Left lung (tissue), 10 donors: ENCODE measurements around the gene UMOD. TPM values are rescaled to one million over a fixed set of nuclear protein-coding genes. Genes with fewer than 3 reads are reported as not detected.
"Not testable (repeated sequence)": the region's sequence is repeated elsewhere in the genome, so short reads cannot be mapped to it uniquely, and the experiment has no call there.

Source experiments
- ATAC-seq: fragments of 200-7000 bp; cut with Tn5 transposase; one replicate; pipeline ENCODE4 v1.9.1; 2020; ENCODE audit warnings: moderate library complexity
- DNase-seq, 4 donors: peaks; one replicate each; pipeline ENCODE4 v3.0.0-alpha.2; 2013 to 2020
- H3K27ac ChIP-seq, 2 donors: fragments of 200-600 bp; sonication (generic) in 1 of 2; one replicate each; pipeline versions ENCODE4 v1.5.0 to v1.8.0; 2020 to 2021
- H3K27me3 ChIP-seq, 2 donors: fragments of 200-600 bp; sonication (generic) in 1 of 2; one replicate each; pipeline versions ENCODE4 v1.5.0 to v1.8.0; 2020 to 2021
- H3K36me3 ChIP-seq, 2 donors: fragments of 200-600 bp; sonication (generic) in 1 of 2; one replicate each; pipeline versions ENCODE4 v1.5.0 to v1.8.0; 2020 to 2021
- H3K4me1 ChIP-seq, 2 donors: fragments of 200-600 bp; one replicate each; pipeline ENCODE4 v1.8.0; 2021
- H3K4me3 ChIP-seq, 2 donors: fragments of 200-600 bp; sonication (generic) in 1 of 2; one replicate each; pipeline versions ENCODE4 v1.5.0 to v1.8.0; 2020 to 2021; ENCODE audit warnings: mild to moderate bottlenecking in 1 of 2
- H3K9me3 ChIP-seq, 2 donors: fragments of 200-600 bp; sonication (generic) in 1 of 2; one replicate each; pipeline versions ENCODE4 v1.5.0 to v1.8.0; 2020 to 2021
- CTCF ChIP-seq, 2 donors: fragments of 200-600 bp; sonication (generic) in 1 of 2; IDR thresholded peaks; one replicate each; pipeline versions ENCODE4 v1.5.0 to v1.8.0; 2021; ENCODE audit warnings: antibody characterized with exemption in 2 of 2
- intact Hi-C, 2 donors: fragments of 100-400 bp; cut with DNase I; formaldehyde crosslinking; loops; one replicate each; pipeline versions ENCODE4 v1.11.2 to v1.14.2; 2022
- polyA plus RNA-seq, 6 donors: library from polyadenylated mRNA; unstranded; fragments of 120-200 nt; gene quantifications; one replicate each; pipeline ENCODE4 v1.2.1, GENCODE V29; 2013; ENCODE audit not compliant: insufficient read length in 6 of 6
- total RNA-seq, 2 donors: library from RNA; stranded (reverse); fragmentation: NEBNext Ultra II Directional; extraction: Animal tissue kit (Norgen Biotek cat#: 25700); gene quantifications; one replicate each; pipeline ENCODE4 v1.2.1, GENCODE V29; 2021
- donor health status: DM: no; HTN: yes; CAD: no.
- donor health status: DM: no; HTN: no; CAD: no.

UMOD gene
- total and polyA plus RNA-seq, 8 donors, result 0.11 to 2.5 (median 0.20) TPM; not detected in 2

- no peak overlapping the region for H3K27ac ChIP-seq
- no peaks in the 10 kb centered on the region for H3K9me3 ChIP-seq
- no peak for ATAC-seq
- intact Hi-C loops, result no loop called here
- TF ChIP-seq CTCF (IDR thresholded peaks at IDR 0.05), result no peak
- H3K4me3 ChIP-seq, result no peak overlapping the region
- H3K4me1 ChIP-seq, result no peaks in the 10 kb centered on the region
- DNase-seq, result no peak
- no peaks in the 10 kb centered on the region for H3K36me3 ChIP-seq
- no peaks in the 10 kb centered on the region for H3K27me3 ChIP-seq
Observed at GRCh38 chr16:20316715-20317114, 35.8 kb downstream of the UMOD start.

- DNase-seq (no peak), ATAC-seq (no peak)
- H3K4me3 ChIP-seq, result no peak overlapping the region
- intact Hi-C loops, result no loop called here
- no peak overlapping the region for H3K27ac ChIP-seq
- H3K4me1 ChIP-seq, result no peaks in the 10 kb centered on the region
- H3K27me3 ChIP-seq, result no peaks in the 10 kb centered on the region
- no peaks in the 10 kb centered on the region for H3K36me3 ChIP-seq
- H3K9me3 ChIP-seq, result no peaks in the 10 kb centered on the region
- TF ChIP-seq CTCF (IDR thresholded peaks at IDR 0.05), result no peak
Observed at GRCh38 chr16:20315764-20316163, 36.8 kb downstream of the UMOD start.

GRCh38 chr16:20314575-20314974 lies 37.9 kb downstream of the UMOD start:
- Histone ChIP-seq H3K27ac (no peak overlapping the region), H3K9me3 (no peaks in the 10 kb centered on the region), H3K4me1 (no peaks in the 10 kb centered on the region), H3K27me3 (no peaks in the 10 kb centered on the region), H3K4me3 (no peak overlapping the region), H3K36me3 (no peaks in the 10 kb centered on the region)
- intact Hi-C loops, result no loop called here
- ATAC-seq (no peak), DNase-seq (no peak)
- TF ChIP-seq CTCF (IDR thresholded peaks at IDR 0.05), result no peak

GRCh38 chr16:20313741-20314140 lies 38.8 kb downstream of the UMOD start:
- DNase-seq (no peak), ATAC-seq (no peak)
- intact Hi-C loops, result no loop called here
- TF ChIP-seq CTCF (IDR thresholded peaks at IDR 0.05), result no peak
- Histone ChIP-seq H3K36me3 (no peaks in the 10 kb centered on the region), H3K27ac (no peak overlapping the region), H3K4me1 (no peaks in the 10 kb centered on the region), H3K4me3 (no peak overlapping the region), H3K27me3 (no peaks in the 10 kb centered on the region), H3K9me3 (no peaks in the 10 kb centered on the region)

- H3K27me3 ChIP-seq, H3K27ac ChIP-seq, H3K4me1 ChIP-seq, H3K36me3 ChIP-seq, H3K4me3 ChIP-seq, ATAC-seq, DNase-seq, intact Hi-C loops, H3K9me3 ChIP-seq: not testable (repeated sequence)
Observed at GRCh38 chr16:20312536-20313095, 39.9 kb downstream of the UMOD start.

GRCh38 chr16:20311548-20311947 lies 41.0 kb downstream of the UMOD start:
- DNase-seq (no peak), ATAC-seq (no peak)
- H3K4me1 ChIP-seq, result no peaks in the 10 kb centered on the region
- no peaks in the 10 kb centered on the region for H3K9me3 ChIP-seq
- H3K27me3 ChIP-seq, result no peaks in the 10 kb centered on the region
- no peak overlapping the region for H3K27ac ChIP-seq
- TF ChIP-seq CTCF (IDR thresholded peaks at IDR 0.05), result no peak
- no peak overlapping the region for H3K4me3 ChIP-seq
- no peaks in the 10 kb centered on the region for H3K36me3 ChIP-seq
- intact Hi-C loops, result no loop called here
